Naive thymus-derived CD4-positive, alpha-beta T cell (primary cell): Measurements from ENCODE around the gene CA5A. TPM values are rescaled to one million over a fixed set of nuclear protein-coding genes. Genes with fewer than 3 reads are reported as not detected.

Experiments used
- ATAC-seq: fragments of 150-1000 bp; cut with Tn5 transposase; 2 replicates; pipeline ENCODE4 v1.10.0; 2021; ENCODE audit warnings: mild to moderate bottlenecking, moderate library complexity
- CTCF ChIA-PET: fragments of 350-600 bp; sonication (Branson Sonifier 250); formaldehyde crosslinking; loops from one replicate; lab custom pipeline; 2021; ENCODE audit warnings: antibody characterized with exemption; lab: Charles Lee
- POLR2A ChIA-PET: fragments of 350-600 bp; sonication (Branson Sonifier 250); formaldehyde crosslinking; loops from one replicate; lab custom pipeline; 2021; ENCODE audit warnings: antibody characterized with exemption, inconsistent platforms; lab: Charles Lee
- DNase-seq, 9 donors: peaks; one replicate each; pipeline versions ENCODE4 v3.0.0 to v3.0.0-alpha.2; 2020 to 2022; ENCODE audit warnings: mixed read lengths in 1 of 9
- H3K27ac ChIP-seq: one replicate; pipeline ENCODE4 v1.7.0; 2013; ENCODE audit warnings: mild to moderate bottlenecking, low read depth, low read length, moderate library complexity
- H3K27me3 ChIP-seq, 2 donors: one replicate each; pipeline ENCODE4 v1.7.0; 2013; ENCODE audit warnings: low read length in 2 of 2, mild to moderate bottlenecking in 2 of 2, moderate library complexity in 2 of 2; ENCODE audit not compliant: control insufficient read depth in 2 of 2, insufficient read depth in 2 of 2
- H3K36me3 ChIP-seq, 3 experiments: 1 replicate in 2 of 3; 2 replicates in 1 of 3; pipeline ENCODE4 v1.7.0; 2013; ENCODE audit warnings: low read length in 3 of 3, mild to moderate bottlenecking in 3 of 3, moderate library complexity in 1 of 3; ENCODE audit not compliant: insufficient read depth in 3 of 3, control insufficient read depth in 2 of 3
- H3K4me1 ChIP-seq, 2 donors: one replicate each; pipeline ENCODE4 v1.7.0; 2013; ENCODE audit warnings: low read length in 2 of 2, mild to moderate bottlenecking in 2 of 2, moderate library complexity in 1 of 2; ENCODE audit not compliant: control insufficient read depth in 2 of 2, insufficient read depth in 2 of 2
- H3K4me3 ChIP-seq: 2 replicates; pipeline ENCODE4 v1.7.0; 2013; ENCODE audit warnings: mild to moderate bottlenecking, low read length
- H3K9me3 ChIP-seq, 3 experiments: 1 replicate in 2 of 3; 2 replicates in 1 of 3; pipeline ENCODE4 v1.7.0; 2013; ENCODE audit warnings: low read length in 3 of 3; ENCODE audit not compliant: control insufficient read depth in 2 of 3
- H3K27ac Mint-ChIP-seq, 9 donors: one replicate each; pipeline ENCODE4 v1.8.0; 2020 to 2022; ENCODE audit warnings: mixed read lengths in 9 of 9, mild to moderate bottlenecking in 8 of 9, moderate library complexity in 5 of 9, inconsistent platforms in 2 of 9
- H3K27me3 Mint-ChIP-seq, 5 donors: one replicate each; pipeline ENCODE4 v1.8.0; 2021 to 2022; ENCODE audit warnings: mixed read lengths in 5 of 5, mild to moderate bottlenecking in 1 of 5
- H3K36me3 Mint-ChIP-seq, 5 donors: one replicate each; pipeline ENCODE4 v1.8.0; 2020 to 2022; ENCODE audit warnings: mixed read lengths in 5 of 5, mild to moderate bottlenecking in 3 of 5, inconsistent platforms in 1 of 5
- H3K4me1 Mint-ChIP-seq, 7 donors: one replicate each; pipeline ENCODE4 v1.8.0; 2020 to 2022; ENCODE audit warnings: mixed read lengths in 7 of 7, mild to moderate bottlenecking in 3 of 7, inconsistent platforms in 1 of 7
- H3K4me3 Mint-ChIP-seq, 10 donors: one replicate each; pipeline ENCODE4 v1.8.0; 2020 to 2022; ENCODE audit warnings: mild to moderate bottlenecking in 10 of 10, mixed read lengths in 10 of 10, moderate library complexity in 6 of 10, inconsistent platforms in 2 of 10
- H3K9me3 Mint-ChIP-seq, 11 donors: one replicate each; pipeline ENCODE4 v1.8.0; 2020 to 2022; ENCODE audit warnings: mixed read lengths in 11 of 11, mild to moderate bottlenecking in 4 of 11, inconsistent platforms in 1 of 11, moderate library complexity in 1 of 11
- intact Hi-C, 2 donors: fragments of 100-400 bp; cut with micrococcal nuclease; formaldehyde crosslinking; loops; one replicate each; pipeline ENCODE4 v1.15.1; 2023
- polyA plus RNA-seq, 2 donors: library from polyadenylated mRNA; unstranded; fragments of 300-500 nt; fragmentation: Illumina TruSeq; gene quantifications; one replicate each; pipeline ENCODE4 v1.2.3, GENCODE V29; 2021
- total RNA-seq, 6 experiments: library from RNA in 5 of 6; stranded (reverse) in 5 of 6; gene quantifications; 1 replicate in 5 of 6; 2 replicates in 1 of 6; pipeline ENCODE4 v1.2.3 and lab custom pipeline; 2021 to 2026

CA5A gene
- total and polyA plus RNA-seq, 7 experiments from 2014 or later, result not detected

DNA sequence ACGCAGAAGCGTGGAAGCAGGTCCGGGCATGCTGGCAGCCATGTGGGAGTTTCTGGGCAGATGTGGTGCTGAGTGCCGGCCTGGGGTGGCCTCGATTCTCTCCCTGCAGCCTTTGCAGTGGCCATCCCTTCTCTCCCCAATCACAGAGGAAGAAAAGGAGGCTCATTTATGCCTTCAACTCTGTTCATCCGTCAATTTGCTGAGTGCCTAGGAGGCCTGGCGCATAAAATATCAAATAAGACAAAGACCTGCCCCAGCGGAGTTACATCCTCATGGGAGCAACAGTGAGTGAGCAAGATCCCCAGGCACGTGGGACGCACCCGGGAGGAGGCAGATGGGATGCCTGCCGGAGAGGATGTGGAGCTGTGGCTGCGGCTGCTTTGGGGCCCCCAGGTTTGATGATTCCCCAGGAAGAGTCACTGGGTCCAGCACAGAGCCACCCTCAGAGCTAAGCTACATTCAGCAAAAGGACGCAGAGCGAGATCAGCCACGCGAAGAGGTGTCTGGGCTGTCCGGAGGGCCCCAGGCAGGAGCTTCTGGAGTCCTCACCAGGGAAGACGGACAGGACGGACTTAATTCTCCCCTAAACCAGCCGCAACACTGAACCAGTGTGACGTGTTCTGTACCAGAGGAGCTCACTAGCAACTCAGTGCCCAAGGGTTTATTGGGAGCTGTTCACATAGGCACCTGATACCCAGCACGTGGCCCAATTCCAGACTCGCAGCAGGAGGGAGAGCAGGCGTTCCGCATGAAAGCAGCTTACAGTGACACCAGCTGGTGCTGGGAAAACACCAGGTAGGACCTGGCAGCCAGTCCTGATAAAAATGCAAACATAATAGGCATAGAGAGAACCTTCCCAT is 11.3 kb downstream of the CA5A start:
- H3K27me3 ChIP-seq, result no peaks in the 10 kb centered on the region
- H3K27me3 Mint-ChIP-seq, result peaks cover 0 to 13% (median 0%) of the 10 kb centered on the region in 5 donors
- no peaks in the 10 kb centered on the region for H3K36me3 Mint-ChIP-seq
- intact Hi-C loops, result no loop called here
- no peaks in the 10 kb centered on the region for H3K9me3 Mint-ChIP-seq
- peaks cover 0 to 6% of the 10 kb centered on the region in 2 donors for H3K4me1 ChIP-seq
- DNase-seq (no peak), ATAC-seq (no peak)
- H3K36me3 ChIP-seq, result no peaks in the 10 kb centered on the region
- POLR2A ChIA-PET, result no interaction called here
- H3K9me3 ChIP-seq, result no peaks in the 10 kb centered on the region
- CTCF ChIA-PET, result interaction anchor here (0.6 kb wide), 1 partner anchor 1243 kb away, joined by 3 read pairs; no protein-coding TSS in a partner anchor
- H3K4me1 Mint-ChIP-seq, result peaks cover 6 to 21% (median 9%) of the 10 kb centered on the region in 7 donors
- no peak overlapping the region for H3K27ac ChIP-seq
- H3K27ac Mint-ChIP-seq, result no peak overlapping the region
- peak overlapping the region in 2 of 10 donors; percentile 1 to 21 for H3K4me3 Mint-ChIP-seq
- no peak overlapping the region for H3K4me3 ChIP-seq

DNA sequence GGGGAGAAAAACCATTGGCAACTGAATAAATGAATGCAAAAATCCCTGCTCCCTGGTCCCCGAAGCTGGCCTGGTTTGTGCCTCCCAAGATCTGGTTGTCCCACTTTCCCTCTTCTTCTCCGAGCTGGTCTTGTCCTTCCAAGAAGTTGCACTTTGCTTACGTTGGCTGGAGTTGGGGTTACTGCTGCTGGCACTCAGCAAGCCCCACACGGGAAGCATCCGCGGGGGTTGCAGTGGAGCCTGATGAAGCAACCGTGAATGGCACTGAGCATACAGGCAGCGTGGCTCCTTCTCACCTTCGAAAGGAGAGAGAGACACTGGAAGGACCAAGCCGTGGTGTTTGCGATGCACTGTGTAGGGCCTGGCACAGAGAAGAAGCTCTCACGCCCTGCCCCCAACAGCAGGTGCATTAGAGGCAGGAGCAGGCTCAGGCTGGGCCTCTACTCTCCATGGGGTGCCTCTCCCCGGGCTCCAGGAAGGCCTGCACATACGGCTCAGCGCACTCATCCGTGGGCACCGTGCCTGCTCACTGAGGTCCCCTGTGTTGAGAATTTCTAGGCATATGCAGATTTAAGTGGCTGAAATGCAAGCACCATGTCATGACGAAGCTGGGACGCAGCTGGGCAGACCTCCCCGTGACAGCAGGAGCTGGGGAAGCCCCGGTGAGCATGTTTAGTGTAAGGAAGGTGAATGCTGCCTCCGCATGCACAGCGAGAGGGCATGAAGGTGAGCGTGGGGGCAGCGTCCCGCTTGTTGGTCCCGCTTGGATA is 12.1 kb downstream of the CA5A start:
- Mint-ChIP-seq H3K36me3 (no peaks in the 10 kb centered on the region), H3K27me3 (peaks cover 0 to 13% (median 0%) of the 10 kb centered on the region in 5 donors), H3K27ac (no peak overlapping the region), H3K9me3 (no peaks in the 10 kb centered on the region), H3K4me3 (no peak overlapping the region), H3K4me1 (peaks cover 6 to 21% (median 9%) of the 10 kb centered on the region in 7 donors)
- ATAC-seq (no peak), DNase-seq (no peak)
- intact Hi-C loops, result no loop called here
- peaks cover 0 to 6% of the 10 kb centered on the region in 2 donors for H3K4me1 ChIP-seq
- no peaks in the 10 kb centered on the region for H3K27me3 ChIP-seq
- ChIA-PET CTCF (interaction anchor here (0.6 kb wide), 1 partner anchor 1244 kb away, joined by 3 read pairs; no protein-coding TSS in a partner anchor), POLR2A (no interaction called here)
- H3K27ac ChIP-seq, result no peak overlapping the region
- H3K4me3 ChIP-seq, result no peak overlapping the region
- no peaks in the 10 kb centered on the region for H3K9me3 ChIP-seq
- H3K36me3 ChIP-seq, result no peaks in the 10 kb centered on the region

DNA sequence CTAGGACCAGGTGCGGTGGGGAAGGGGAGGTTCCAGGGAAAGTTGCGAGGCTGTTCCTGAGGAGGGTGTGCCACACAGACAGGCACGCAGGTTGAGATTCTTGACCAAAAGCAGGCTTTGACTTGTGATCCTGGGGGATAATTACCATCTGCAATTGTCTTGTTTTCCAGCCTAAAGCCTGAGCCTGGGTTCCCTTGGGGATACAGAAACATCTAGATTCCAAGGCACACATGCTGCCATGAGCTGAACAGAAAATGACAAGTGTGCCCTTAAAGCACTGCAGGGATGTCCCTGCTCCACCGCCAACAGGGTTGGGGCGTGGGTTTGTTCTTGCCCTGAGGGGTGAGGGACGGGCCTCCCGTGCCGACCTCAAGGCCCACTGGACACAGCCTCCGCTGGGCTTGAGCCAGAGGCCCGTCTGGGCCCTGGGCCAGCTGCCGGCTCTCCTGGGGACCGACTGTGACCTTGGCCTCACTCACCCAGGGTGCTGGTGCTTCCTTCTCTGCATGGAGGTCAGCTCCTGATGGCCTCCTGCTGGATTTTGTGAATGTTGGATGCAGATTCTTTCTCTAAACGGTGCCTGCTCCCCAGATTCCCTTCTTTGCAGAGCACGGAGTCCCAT is 14.0 kb downstream of the CA5A start:
- no peak overlapping the region for H3K27ac Mint-ChIP-seq
- POLR2A ChIA-PET, result no interaction called here
- peaks cover 8 to 21% (median 11%) of the 10 kb centered on the region in 7 donors for H3K4me1 Mint-ChIP-seq

DNA sequence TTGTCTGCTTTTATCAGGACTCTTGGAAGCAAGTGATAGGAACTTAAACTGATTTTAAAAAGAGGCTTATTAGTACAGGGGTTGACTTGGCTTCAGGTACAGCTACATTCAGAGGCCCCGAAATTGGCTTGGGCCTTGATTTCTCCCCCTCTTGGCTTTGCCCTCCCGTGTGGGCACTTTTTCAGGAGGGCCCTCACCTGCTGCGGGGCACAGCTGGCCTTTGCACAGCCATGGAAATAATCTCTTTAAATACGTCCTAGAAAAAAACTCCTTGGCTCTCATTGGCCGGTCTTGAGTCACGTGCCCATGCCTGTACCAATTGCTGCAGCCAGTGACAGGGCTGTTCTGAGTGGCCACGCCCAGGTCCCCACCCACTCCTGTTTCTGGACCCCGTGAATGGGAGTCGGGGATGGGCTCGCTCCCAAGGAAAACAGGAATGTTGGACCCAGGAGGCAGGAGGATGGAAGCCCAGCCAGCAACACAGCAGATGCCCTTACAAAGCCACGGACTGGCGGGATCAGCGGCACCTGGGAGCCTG is 15.0 kb downstream of the CA5A start:
- H3K36me3 Mint-ChIP-seq, result no peaks in the 10 kb centered on the region
- DNase-seq, result no peak
- peaks cover 3 to 16% (median 8%) of the 10 kb centered on the region in 7 donors for H3K4me1 Mint-ChIP-seq
- no peak overlapping the region for H3K4me3 Mint-ChIP-seq
- H3K9me3 ChIP-seq, result no peaks in the 10 kb centered on the region
- POLR2A ChIA-PET, result no interaction called here
- H3K27ac ChIP-seq, result no peak overlapping the region
- no peak overlapping the region for H3K27ac Mint-ChIP-seq
- CTCF ChIA-PET, result no interaction called here
- peaks cover 0 to 11% (median 0%) of the 10 kb centered on the region in 5 donors for H3K27me3 Mint-ChIP-seq
- no peaks in the 10 kb centered on the region for H3K36me3 ChIP-seq
- intact Hi-C loops, result no loop called here
- ATAC-seq, result no peak
- H3K9me3 Mint-ChIP-seq, result no peaks in the 10 kb centered on the region
- peaks cover 0 to under 1% of the 10 kb centered on the region in 2 donors for H3K4me1 ChIP-seq
- no peaks in the 10 kb centered on the region for H3K27me3 ChIP-seq
- no peak overlapping the region for H3K4me3 ChIP-seq

More for the DNA sequence above, 14.0 kb downstream of the CA5A start:
- no peak for ATAC-seq
- DNase-seq, result no peak
- no peak overlapping the region for H3K4me3 ChIP-seq
- H3K27me3 ChIP-seq, result no peaks in the 10 kb centered on the region
- no peaks in the 10 kb centered on the region for H3K36me3 Mint-ChIP-seq
- H3K4me1 ChIP-seq, result peaks cover 0 to 6% of the 10 kb centered on the region in 2 donors
- H3K9me3 ChIP-seq, result no peaks in the 10 kb centered on the region
- peaks cover 0 to 13% (median 4%) of the 10 kb centered on the region in 5 donors for H3K27me3 Mint-ChIP-seq
- no peaks in the 10 kb centered on the region for H3K36me3 ChIP-seq
- intact Hi-C loops, result no loop called here
- H3K9me3 Mint-ChIP-seq, result no peaks in the 10 kb centered on the region
- H3K4me3 Mint-ChIP-seq, result no peak overlapping the region
- H3K27ac ChIP-seq, result no peak overlapping the region
- CTCF ChIA-PET, result no interaction called here

DNA sequence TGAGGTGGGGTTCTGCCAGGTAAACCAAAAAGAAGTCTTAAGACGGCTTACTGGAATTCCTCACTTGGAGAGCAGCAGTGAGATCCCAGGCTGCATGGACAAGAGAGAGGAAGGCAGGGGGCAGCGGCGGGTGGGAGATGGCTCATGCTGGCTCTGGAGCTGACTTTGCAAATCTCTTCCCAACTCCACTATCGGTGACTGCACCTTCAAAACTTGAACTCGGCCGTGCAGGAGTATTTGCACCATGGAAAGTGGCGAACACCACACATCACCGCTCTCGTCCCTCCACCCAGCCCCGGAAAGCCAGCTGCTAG is 16.7 kb downstream of the CA5A start:
- Mint-ChIP-seq H3K27ac (no peak overlapping the region), H3K4me3 (no peak overlapping the region), H3K9me3 (no peaks in the 10 kb centered on the region), H3K4me1 (peaks cover 0 to 6% (median 1%) of the 10 kb centered on the region in 7 donors), H3K36me3 (no peaks in the 10 kb centered on the region), H3K27me3 (peaks cover 0 to 5% (median 4%) of the 10 kb centered on the region in 5 donors)
- H3K4me1 ChIP-seq, result no peaks in the 10 kb centered on the region
- H3K9me3 ChIP-seq, result no peaks in the 10 kb centered on the region
- ATAC-seq, result no peak
- CTCF ChIA-PET, result no interaction called here
- DNase-seq, result no peak
- intact Hi-C loops, result no loop called here
- H3K4me3 ChIP-seq, result no peak overlapping the region
- no peaks in the 10 kb centered on the region for H3K36me3 ChIP-seq
- POLR2A ChIA-PET, result no interaction called here
- H3K27me3 ChIP-seq, result no peaks in the 10 kb centered on the region
- no peak overlapping the region for H3K27ac ChIP-seq

DNA sequence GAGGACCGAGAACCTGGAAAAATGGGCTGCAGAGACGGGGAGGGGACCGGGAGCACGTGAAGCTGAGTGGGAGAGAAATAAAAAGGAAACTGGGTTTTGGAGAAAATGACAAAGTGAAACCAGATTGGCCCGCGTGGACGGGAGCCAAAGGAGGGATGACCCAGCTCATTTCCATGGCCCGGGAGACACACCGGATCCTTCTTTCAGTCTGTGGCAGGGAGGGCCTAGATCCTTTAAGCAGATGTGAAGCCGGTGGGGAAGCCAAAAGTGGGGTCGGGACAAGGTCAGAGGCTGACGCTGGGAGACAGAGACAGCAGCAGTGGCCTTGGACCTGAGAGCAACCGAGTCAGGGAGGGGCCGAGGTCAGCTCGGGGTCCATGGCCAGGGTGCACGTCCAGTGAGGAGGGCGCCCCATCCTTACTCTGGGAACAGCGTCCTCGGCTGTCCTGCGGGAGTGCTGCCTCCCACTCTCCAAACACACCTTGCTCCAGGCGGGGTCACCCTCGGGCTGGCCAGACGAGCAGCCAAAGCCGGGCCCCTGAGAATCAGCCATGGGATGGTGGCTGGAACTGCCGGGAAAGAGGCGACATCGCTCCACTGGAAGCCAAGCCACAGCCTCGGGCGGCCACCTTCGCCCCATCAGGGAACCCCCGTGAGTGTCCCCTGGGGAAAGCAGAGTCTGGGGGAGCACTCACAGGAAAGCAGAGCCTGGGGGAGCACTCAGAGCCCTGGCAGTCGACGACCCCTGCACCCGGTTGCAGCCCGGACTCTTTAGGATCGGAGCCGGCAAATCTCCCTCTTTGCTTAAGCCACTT is 17.3 kb downstream of the CA5A start:
- no peak overlapping the region for H3K27ac ChIP-seq
- Mint-ChIP-seq H3K27ac (no peak overlapping the region), H3K9me3 (no peaks in the 10 kb centered on the region), H3K36me3 (no peaks in the 10 kb centered on the region), H3K27me3 (peaks cover 0 to 5% (median 4%) of the 10 kb centered on the region in 5 donors), H3K4me3 (no peak overlapping the region), H3K4me1 (peaks cover 0 to 6% (median 0%) of the 10 kb centered on the region in 7 donors)
- H3K9me3 ChIP-seq, result no peaks in the 10 kb centered on the region
- H3K27me3 ChIP-seq, result no peaks in the 10 kb centered on the region
- no peaks in the 10 kb centered on the region for H3K4me1 ChIP-seq
- intact Hi-C loops, result no loop called here
- CTCF ChIA-PET, result no interaction called here
- H3K4me3 ChIP-seq, result no peak overlapping the region
- DNase-seq, result no peak
- no peak for ATAC-seq
- POLR2A ChIA-PET, result no interaction called here
- no peaks in the 10 kb centered on the region for H3K36me3 ChIP-seq
